Measurements from ENCODE around the gene ELF4. TPM values are rescaled to one million over a fixed set of nuclear protein-coding genes. Genes with fewer than 3 reads are reported as not detected.

The ELF4 gene
- total RNA-seq, 2 donors from 2014 or later: 2.8 to 3.8 TPM

DNA sequence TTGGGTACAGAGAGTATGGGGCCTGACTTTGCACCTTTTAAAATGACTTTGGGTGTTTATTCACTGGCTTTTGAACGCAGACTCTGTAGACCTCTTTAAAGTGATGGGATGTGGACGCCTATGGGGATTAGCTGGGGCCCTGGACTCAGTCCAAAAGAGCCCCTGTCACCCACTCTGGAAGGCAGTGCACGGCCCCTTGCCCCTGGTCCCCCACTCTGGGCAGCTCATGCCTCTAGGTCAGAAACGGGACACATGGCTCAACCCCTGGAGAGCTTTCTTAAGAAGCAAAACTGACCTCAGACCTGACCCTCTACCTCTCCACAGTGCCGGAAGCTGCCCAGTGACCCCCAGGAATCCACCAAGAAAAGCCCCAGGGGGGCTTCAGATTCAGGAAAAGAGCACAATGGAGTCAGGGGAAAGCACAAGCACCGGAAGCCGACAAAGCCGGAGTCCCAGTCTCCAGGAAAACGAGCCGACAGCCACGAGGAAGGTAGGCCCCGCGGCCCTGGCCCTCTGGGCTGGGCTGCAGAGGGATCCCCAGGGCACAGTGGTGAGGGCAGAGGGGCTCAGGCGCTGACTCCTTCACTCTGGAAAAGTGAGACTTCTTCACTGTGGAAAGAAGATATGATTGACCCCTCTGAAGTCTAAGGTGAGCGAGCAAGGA, 89.5 kb downstream of the ELF4 start:
- Histone ChIP-seq H3K4me1 (ENCODE audit: control insufficient read depth, insufficient read depth, low read length) (no peaks in the 10 kb centered on the region), H3K36me3 (ENCODE audit: control insufficient read depth, insufficient read depth, low read length) (peaks cover 18% of the 10 kb centered on the region), H3K4me3 (ENCODE audit: low read length) (no peak overlapping the region), H3K27me3 (ENCODE audit: control insufficient read depth, insufficient read depth, low read length, poor library complexity, severe bottlenecking) (no peaks in the 10 kb centered on the region), H3K9me3 (ENCODE audit: control insufficient read depth, low read length) (no peaks in the 10 kb centered on the region), H3K27ac (ENCODE audit: low read depth, low read length) (no peak overlapping the region), H3K9ac (ENCODE audit: extremely low read depth, low read length, poor library complexity, severe bottlenecking) (no peak overlapping the region)
- H3K36me3 Mint-ChIP-seq (ENCODE audit: low read depth): peaks cover 41% of the 10 kb centered on the region
- no peak for TF ChIP-seq CTCF (conservative IDR thresholded peaks at IDR 0.05)
- no peak for DNase-seq
- peaks cover 36% of the 10 kb centered on the region for H3K9me3 Mint-ChIP-seq
- H3K4me3 Mint-ChIP-seq: no peak overlapping the region
- peaks cover 4% of the 10 kb centered on the region for H3K4me1 Mint-ChIP-seq
- H3K27me3 Mint-ChIP-seq (ENCODE audit: insufficient read depth): no peaks in the 10 kb centered on the region
- H3K27ac Mint-ChIP-seq: no peak overlapping the region
- 85% methylated on average over 14 of the region's 15 CpGs; no CpG with 5 or more reads in 1 of the 2 experiments for WGBS, 2 experiments (ENCODE audit: insufficient coverage in 1 of 2, insufficient read length in 1 of 2)

- Mint-ChIP-seq H3K4me3 (no peak overlapping the region), H3K9me3 (peaks cover 43% of the 10 kb centered on the region)
- 100% methylated on average over 1 of the region's 1 CpG for WGBS, 2 experiments (ENCODE audit: insufficient coverage in 1 of 2, insufficient read length in 1 of 2)
Measured at GRCh38 chrX:130018143-130018542, 92.2 kb downstream of the ELF4 start.

GRCh38 chrX:130015181-130015580, 95.1 kb downstream of the ELF4 start:
- DNase-seq: no peak
- no peak for TF ChIP-seq CTCF (conservative IDR thresholded peaks at IDR 0.05)

More at GRCh38 chrX:130018143-130018542, 92.2 kb downstream of the ELF4 start:
- Histone ChIP-seq H3K4me1 (ENCODE audit: control insufficient read depth, insufficient read depth, low read length) (no peaks in the 10 kb centered on the region), H3K27ac (ENCODE audit: low read depth, low read length) (no peak overlapping the region), H3K36me3 (ENCODE audit: control insufficient read depth, insufficient read depth, low read length) (peaks cover 7% of the 10 kb centered on the region), H3K4me3 (ENCODE audit: low read length) (no peak overlapping the region), H3K9ac (ENCODE audit: extremely low read depth, low read length, poor library complexity, severe bottlenecking) (no peak overlapping the region), H3K27me3 (ENCODE audit: control insufficient read depth, insufficient read depth, low read length, poor library complexity, severe bottlenecking) (no peaks in the 10 kb centered on the region), H3K9me3 (ENCODE audit: control insufficient read depth, low read length) (no peaks in the 10 kb centered on the region)
- no peaks in the 10 kb centered on the region for H3K4me1 Mint-ChIP-seq
- no peaks in the 10 kb centered on the region for H3K27me3 Mint-ChIP-seq (ENCODE audit: insufficient read depth)
- TF ChIP-seq CTCF (conservative IDR thresholded peaks at IDR 0.05): no peak
- DNase-seq: no peak
- H3K27ac Mint-ChIP-seq: no peak overlapping the region
- peaks cover 37% of the 10 kb centered on the region for H3K36me3 Mint-ChIP-seq (ENCODE audit: low read depth)

More at GRCh38 chrX:130015181-130015580, 95.1 kb downstream of the ELF4 start:
- Histone ChIP-seq H3K9ac (ENCODE audit: extremely low read depth, low read length, poor library complexity, severe bottlenecking) (no peak overlapping the region), H3K27me3 (ENCODE audit: control insufficient read depth, insufficient read depth, low read length, poor library complexity, severe bottlenecking) (no peaks in the 10 kb centered on the region), H3K36me3 (ENCODE audit: control insufficient read depth, insufficient read depth, low read length) (no peaks in the 10 kb centered on the region), H3K27ac (ENCODE audit: low read depth, low read length) (no peak overlapping the region), H3K9me3 (ENCODE audit: control insufficient read depth, low read length) (no peaks in the 10 kb centered on the region), H3K4me3 (ENCODE audit: low read length) (no peak overlapping the region), H3K4me1 (ENCODE audit: control insufficient read depth, insufficient read depth, low read length) (no peaks in the 10 kb centered on the region)
- Mint-ChIP-seq H3K27ac (no peak overlapping the region), H3K4me1 (no peaks in the 10 kb centered on the region), H3K4me3 (no peak overlapping the region), H3K27me3 (ENCODE audit: insufficient read depth) (no peaks in the 10 kb centered on the region), H3K9me3 (peaks cover 51% of the 10 kb centered on the region), H3K36me3 (ENCODE audit: low read depth) (peaks cover 21% of the 10 kb centered on the region)
- 93 to 100% methylated on average over 6 to 15 of the region's 15 CpGs for WGBS, 2 experiments (ENCODE audit: insufficient coverage in 1 of 2, insufficient read length in 1 of 2)

Other genes starting within 250 kb of the ELF4 start
- 10 to 100 TPM; 15.6 to 24.9 TPM for gene UTP14A, start 204.3 kb downstream of the ELF4 start, total RNA-seq
- 10 to 100 TPM; 24.5 to 29.9 TPM for gene BCORL1, start 127.9 kb downstream of the ELF4 start, total RNA-seq
- gene AIFM1, start 55.3 kb upstream of the ELF4 start, total RNA-seq: 10 to 100 TPM; 53.7 to 58.7 TPM
- gene RAB33A, start 61.5 kb upstream of the ELF4 start, total RNA-seq: not detected
- gene ZNF280C, start 158.4 kb upstream of the ELF4 start, total RNA-seq: 10 to 100 TPM; 15.4 to 15.7 TPM
- 10 to 100 TPM; 14.1 to 16.4 TPM for gene SLC25A14, start 229.4 kb upstream of the ELF4 start, total RNA-seq

Measured in endodermal cell (in vitro differentiated cells).